H1 (cell line): ENCODE results near the gene GRM5. TPM values are rescaled to one million over a fixed set of nuclear protein-coding genes. Genes with fewer than 3 reads are reported as not detected.

Source experiments
- CTCF ChIA-PET: fragments of 300-600 bp; sonication (Branson Sonifier 250); formaldehyde crosslinking; loops from one replicate; lab custom pipeline; 2021; ENCODE audit not compliant: partially characterized antibody; lab: Charles Lee
- POLR2A ChIA-PET: fragments of 300-600 bp; sonication (Branson Sonifier 250); formaldehyde crosslinking; loops from one replicate; lab custom pipeline; 2021; ENCODE audit warnings: inconsistent platforms; ENCODE audit not compliant: partially characterized antibody; lab: Charles Lee
- DNase-seq, 2 experiments: peaks; one replicate each; pipeline versions ENCODE4 v3.0.0 to v3.0.0-alpha.2; 2010 to 2022; ENCODE audit warnings: low spot score in 2 of 2, low read depth in 1 of 2, mixed read lengths in 1 of 2
- FAIRE-seq: peaks from 2 replicates; lab custom pipeline; 2011; peaks lifted over from hg19 to GRCh38; lab: Jason Lieb, UNC
- H2AFZ ChIP-seq: 2 replicates; pipeline ENCODE4 v1.8.1; 2012; ENCODE audit warnings: low read length, inconsistent platforms
- H2AK5ac ChIP-seq: 2 replicates; pipeline ENCODE4 v1.6.1; 2013; ENCODE audit warnings: low read depth, low read length
- H2BK120ac ChIP-seq: replicated peaks from 2 replicates; pipeline ENCODE3; 2013; ENCODE audit warnings: low read depth, low read length, inconsistent platforms
- H2BK12ac ChIP-seq: 2 replicates; pipeline ENCODE4 v1.6.1; 2013; ENCODE audit warnings: low read depth, low read length
- H2BK15ac ChIP-seq: 2 replicates; pipeline ENCODE4 v1.6.1; 2013; ENCODE audit warnings: low read length
- H2BK20ac ChIP-seq: 2 replicates; pipeline ENCODE4 v1.6.1; 2013; ENCODE audit warnings: low read length
- H2BK5ac ChIP-seq: 2 replicates; pipeline ENCODE4 v1.6.1; 2013; ENCODE audit warnings: low read depth, low read length
- H3K14ac ChIP-seq: 2 replicates; pipeline ENCODE4 v1.6.1; 2013; ENCODE audit warnings: inconsistent platforms; ENCODE audit not compliant: insufficient read length
- H3K18ac ChIP-seq: 2 replicates; pipeline ENCODE4 v1.6.1; 2013; ENCODE audit warnings: low read length; ENCODE audit errors: extremely low read depth
- H3K23ac ChIP-seq: 2 replicates; pipeline ENCODE4 v1.6.1; 2013; ENCODE audit warnings: inconsistent platforms; ENCODE audit not compliant: insufficient read length
- H3K23me2 ChIP-seq: 2 replicates; pipeline ENCODE4 v1.6.1; 2013; ENCODE audit warnings: low read depth, low read length
- H3K27ac ChIP-seq: 2 replicates; pipeline ENCODE4 v1.6.1; 2011; ENCODE audit warnings: low read depth, low read length, inconsistent platforms
- H3K27me3 ChIP-seq, 4 experiments: replicated peaks in 1 of 4; 1 replicate in 1 of 4; 2 replicates in 3 of 4; pipeline versions ENCODE4 v1.6.1 to v1.8.1; 2011 to 2013; ENCODE audit warnings: low read length in 3 of 4, mild to moderate bottlenecking in 3 of 4, inconsistent platforms in 2 of 4, mixed read lengths in 2 of 4, moderate library complexity in 1 of 4; ENCODE audit not compliant: control insufficient read depth in 3 of 4, insufficient read depth in 3 of 4; ENCODE audit errors: extremely low read depth in 1 of 4
- H3K36me3 ChIP-seq, 4 experiments: 2 replicates each; pipeline versions ENCODE4 v1.6.1 to v1.8.1; 2011 to 2013; ENCODE audit warnings: mild to moderate bottlenecking in 4 of 4, low read length in 3 of 4, moderate library complexity in 2 of 4, control low read depth in 1 of 4, inconsistent platforms in 1 of 4; ENCODE audit not compliant: insufficient read depth in 4 of 4, control insufficient read depth in 2 of 4
- H3K4ac ChIP-seq: replicated peaks from 2 replicates; pipeline ENCODE3; 2013; ENCODE audit warnings: low read length, low read depth, mixed read lengths, inconsistent platforms; ENCODE audit not compliant: insufficient read length
- H3K4me1 ChIP-seq, 4 experiments: replicated peaks in 1 of 4; 1 replicate in 1 of 4; 2 replicates in 3 of 4; pipeline versions ENCODE4 v1.6.1 to v1.8.1; 2011 to 2013; ENCODE audit warnings: low read length in 3 of 4, inconsistent platforms in 2 of 4, mixed read lengths in 1 of 4; ENCODE audit not compliant: insufficient read depth in 4 of 4, control insufficient read depth in 3 of 4
- H3K4me2 ChIP-seq, 2 experiments: 2 replicates each; pipeline versions ENCODE4 v1.6.1 to v1.8.1; 2011 to 2013; ENCODE audit warnings: low read depth in 2 of 2, low read length in 2 of 2, control low read depth in 1 of 2, inconsistent platforms in 1 of 2, mild to moderate bottlenecking in 1 of 2; ENCODE audit not compliant: insufficient read depth in 1 of 2
- H3K4me3 ChIP-seq, 4 experiments: fragments of 200-600, 300-600 bp in 1 of 4; sonication (generic), shearing (Covaris generic), sonication (Bioruptor Twin) in 1 of 4; 2 replicates each; pipeline versions ENCODE4 v1.5.1 to v1.8.1; 2011 to 2016; ENCODE audit warnings: low read length in 4 of 4, low read depth in 3 of 4, control low read depth in 2 of 4, inconsistent platforms in 2 of 4, mild to moderate bottlenecking in 2 of 4, mixed read lengths in 1 of 4, moderate library complexity in 1 of 4; ENCODE audit not compliant: insufficient read depth in 2 of 4; ENCODE audit errors: extremely low read depth in 1 of 4
- H3K56ac ChIP-seq: replicated peaks from 2 replicates; pipeline ENCODE3; 2013; ENCODE audit warnings: low read depth, mild to moderate bottlenecking, mixed read lengths, low read length, inconsistent platforms; ENCODE audit not compliant: insufficient read length
- H3K79me1 ChIP-seq: 2 replicates; pipeline ENCODE4 v1.6.1; 2013; ENCODE audit warnings: low read depth, low read length, control low read depth
- H3K79me2 ChIP-seq, 2 experiments: 2 replicates each; pipeline versions ENCODE4 v1.6.1 to v1.8.1; 2012 to 2013; ENCODE audit warnings: low read length in 2 of 2, mild to moderate bottlenecking in 2 of 2, inconsistent platforms in 1 of 2; ENCODE audit not compliant: insufficient read depth in 2 of 2, control insufficient read depth in 1 of 2
- H3K9ac ChIP-seq, 4 experiments: replicated peaks in 1 of 4; 1 replicate in 1 of 4; 2 replicates in 3 of 4; pipeline versions ENCODE4 v1.6.1 to v1.8.1; 2011 to 2013; ENCODE audit warnings: low read depth in 3 of 4, low read length in 3 of 4, control low read depth in 2 of 4, mild to moderate bottlenecking in 2 of 4, moderate library complexity in 2 of 4, inconsistent platforms in 1 of 4; ENCODE audit errors: extremely low read depth in 1 of 4
- H3K9me3 ChIP-seq, 2 experiments: 2 replicates each; pipeline versions ENCODE4 v1.6.1 to v1.8.1; 2012 to 2013; ENCODE audit warnings: mild to moderate bottlenecking in 2 of 2, moderate library complexity in 2 of 2, control low read depth in 1 of 2, inconsistent platforms in 1 of 2, low read depth in 1 of 2, low read length in 1 of 2, mixed read lengths in 1 of 2; ENCODE audit not compliant: insufficient read depth in 2 of 2
- H4K20me1 ChIP-seq, 2 experiments: replicated peaks in 1 of 2; 2 replicates each; pipeline versions ENCODE3 to v1.8.1; 2011 to 2013; ENCODE audit warnings: inconsistent platforms in 2 of 2, low read length in 2 of 2, mild to moderate bottlenecking in 1 of 2; ENCODE audit not compliant: insufficient read depth in 2 of 2, control insufficient read depth in 1 of 2
- H4K5ac ChIP-seq: 2 replicates; pipeline ENCODE4 v1.6.1; 2013; ENCODE audit warnings: low read length, low read depth, mixed read lengths, inconsistent platforms; ENCODE audit not compliant: insufficient read length
- H4K8ac ChIP-seq: 2 replicates; pipeline ENCODE4 v1.8.0; 2013; ENCODE audit warnings: mild to moderate bottlenecking, moderate library complexity, low read length, inconsistent platforms; ENCODE audit not compliant: insufficient read depth; ENCODE audit errors: extremely low read depth
- H4K91ac ChIP-seq: replicated peaks from 2 replicates; pipeline ENCODE3; 2013; ENCODE audit warnings: low read length, mixed read lengths, inconsistent platforms; ENCODE audit not compliant: insufficient read length
- CBX5 ChIP-seq: fragments of 300-800, 300-1000 bp; sonication (generic); IDR thresholded peaks from 2 replicates; pipeline ENCODE4 v1.7.1; 2016; ENCODE audit warnings: antibody characterized with exemption, low read length, low read depth
- CREB1 ChIP-seq: IDR thresholded peaks from 2 replicates; pipeline ENCODE4 v1.6.1; 2012; ENCODE audit warnings: inconsistent platforms
- NRF1 ChIP-seq: IDR thresholded peaks from 2 replicates; pipeline ENCODE4 v1.6.1; 2011; ENCODE audit warnings: mild to moderate bottlenecking, low read depth, low read length, improper control_type of control experiment
- SIX5 ChIP-seq: IDR thresholded peaks from 2 replicates; pipeline ENCODE4 v1.6.1; 2011; ENCODE audit warnings: mild to moderate bottlenecking, low read depth, low read length
- TCF12 ChIP-seq: IDR thresholded peaks from 2 replicates; pipeline ENCODE4 v1.6.1; 2011; ENCODE audit warnings: low read depth, mild to moderate bottlenecking, low read length
- TEAD4 ChIP-seq: IDR thresholded peaks from 2 replicates; pipeline ENCODE4 v1.6.1; 2012; ENCODE audit warnings: low read depth, low read length, inconsistent platforms, mixed read lengths
- polyA plus RNA-seq, 7 experiments: library from polyadenylated mRNA; depleted of rRNA in 3 of 7; stranded (reverse) in 5 of 7; unstranded in 2 of 7; fragments of >200 nt in 5 of 7; fragments of 200-250 nt in 2 of 7; gene quantifications; 1 replicate in 5 of 7; 2 replicates in 1 of 7; 4 replicates in 1 of 7; pipeline versions ENCODE4 v1.2.1 to v1.2.3, GENCODE V29; 2011 to 2013; ENCODE audit warnings: missing spikeins in 2 of 7, mixed read lengths in 2 of 7
- total RNA-seq: library from RNA; stranded (reverse); fragmentation: NEBNext Ultra II Directional; extraction: Animal tissue kit (Norgen Biotek cat#: 25700); gene quantifications from 2 replicates; pipeline ENCODE4 v1.2.1, GENCODE V29; 2021

GRM5 gene
- total and polyA plus RNA-seq, 2 of the 8 experiments (the other 6 are each of a cell fraction or from before 2014, with no cell fraction given), result 0.15 to 0.43 TPM

DNA sequence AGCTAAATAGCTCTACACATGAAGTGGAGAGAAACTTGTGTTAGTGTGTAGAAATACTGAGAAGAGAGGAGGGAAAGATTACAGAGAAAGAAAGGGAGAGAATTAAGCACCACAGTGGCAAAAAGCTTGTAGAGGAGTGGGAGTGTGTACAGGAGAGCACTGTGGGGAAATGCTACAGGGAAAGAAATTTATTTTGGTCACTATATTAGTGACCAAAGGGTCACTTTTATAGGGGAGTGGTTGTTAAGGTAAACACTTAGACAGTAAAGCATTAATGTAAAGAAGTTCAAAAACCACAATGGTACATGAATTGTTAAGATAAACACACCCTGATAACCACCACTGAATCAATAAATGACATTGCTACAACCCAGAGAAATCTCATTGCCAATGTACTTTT is 421.1 kb downstream of the GRM5 start:
- Histone ChIP-seq H3K36me3 (no peaks in the 10 kb centered on the region), H2BK120ac (no peak overlapping the region), H3K23ac (no peak overlapping the region), H3K56ac (no peak overlapping the region), H2BK15ac (no peak overlapping the region), H3K18ac (no peak overlapping the region), H3K27ac (no peak overlapping the region), H4K8ac (no peak overlapping the region), H2BK20ac (no peak overlapping the region), H2BK12ac (no peak overlapping the region), H4K91ac (no peak overlapping the region), H3K9ac (no peak overlapping the region), H3K4me3 (no peak overlapping the region), H2AFZ (no peak overlapping the region), H2AK5ac (no peak overlapping the region), H3K4ac (no peak overlapping the region), H4K5ac (no peak overlapping the region), H3K9me3 (no peaks in the 10 kb centered on the region), H4K20me1 (no peaks in the 10 kb centered on the region), H3K4me1 (no peaks in the 10 kb centered on the region), H3K79me1 (no peaks in the 10 kb centered on the region), H3K27me3 (no peaks in the 10 kb centered on the region), H2BK5ac (no peak overlapping the region), H3K79me2 (no peaks in the 10 kb centered on the region), H3K23me2 (no peaks in the 10 kb centered on the region), H3K4me2 (no peak overlapping the region), H3K14ac (no peak overlapping the region)
- FAIRE-seq (no peak), DNase-seq (no peak)
- POLR2A ChIA-PET, result no interaction called here
- CTCF ChIA-PET, result no interaction called here
- no peak for TF ChIP-seq SIX5
- no peak for TF ChIP-seq TCF12
- TF ChIP-seq TEAD4, result no peak
- no peak for TF ChIP-seq CREB1
- no peak for TF ChIP-seq CBX5
- no peak for TF ChIP-seq NRF1
